GM12864 (cell line): ENCODE measurements around the gene CLINT1.

ENCODE experiments used
- DNase-seq: peaks from one replicate; pipeline ENCODE4 v3.0.0-alpha.2; 2011; ENCODE audit warnings: low read depth
- H3K4me3 ChIP-seq: 2 replicates; pipeline ENCODE4 v1.5.1; 2011; ENCODE audit warnings: mild to moderate bottlenecking, low read depth, low read length, control low read depth
- TF ChIP-seq, protein P1 (sequence below): IDR thresholded peaks from 2 replicates; pipeline ENCODE4 v1.5.1; 2011; ENCODE audit warnings: low read depth, mild to moderate bottlenecking, moderate library complexity, low read length, control low read depth, inconsistent platforms; ENCODE audit errors: missing control alignments

The CLINT1 gene

DNA sequence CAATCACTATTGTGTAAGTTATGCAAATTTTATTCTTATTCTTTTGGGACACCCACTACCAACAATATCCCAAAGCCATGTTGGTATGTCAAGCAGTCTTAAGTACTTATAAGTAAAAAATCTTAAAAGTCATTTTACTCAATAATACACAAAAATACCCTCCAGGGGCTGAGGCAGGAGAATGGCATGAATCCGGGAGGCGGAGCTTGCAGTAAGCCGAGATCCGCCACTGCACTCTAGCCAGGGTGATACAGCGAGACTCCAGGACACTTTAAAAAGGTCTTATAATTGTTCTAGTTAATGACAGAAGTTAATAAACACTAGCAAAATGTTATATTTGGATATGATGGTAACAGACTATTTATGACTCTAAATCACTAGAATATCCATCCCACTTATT lies 16.8 kb downstream of the CLINT1 start:
- TF ChIP-seq, protein P1, sequence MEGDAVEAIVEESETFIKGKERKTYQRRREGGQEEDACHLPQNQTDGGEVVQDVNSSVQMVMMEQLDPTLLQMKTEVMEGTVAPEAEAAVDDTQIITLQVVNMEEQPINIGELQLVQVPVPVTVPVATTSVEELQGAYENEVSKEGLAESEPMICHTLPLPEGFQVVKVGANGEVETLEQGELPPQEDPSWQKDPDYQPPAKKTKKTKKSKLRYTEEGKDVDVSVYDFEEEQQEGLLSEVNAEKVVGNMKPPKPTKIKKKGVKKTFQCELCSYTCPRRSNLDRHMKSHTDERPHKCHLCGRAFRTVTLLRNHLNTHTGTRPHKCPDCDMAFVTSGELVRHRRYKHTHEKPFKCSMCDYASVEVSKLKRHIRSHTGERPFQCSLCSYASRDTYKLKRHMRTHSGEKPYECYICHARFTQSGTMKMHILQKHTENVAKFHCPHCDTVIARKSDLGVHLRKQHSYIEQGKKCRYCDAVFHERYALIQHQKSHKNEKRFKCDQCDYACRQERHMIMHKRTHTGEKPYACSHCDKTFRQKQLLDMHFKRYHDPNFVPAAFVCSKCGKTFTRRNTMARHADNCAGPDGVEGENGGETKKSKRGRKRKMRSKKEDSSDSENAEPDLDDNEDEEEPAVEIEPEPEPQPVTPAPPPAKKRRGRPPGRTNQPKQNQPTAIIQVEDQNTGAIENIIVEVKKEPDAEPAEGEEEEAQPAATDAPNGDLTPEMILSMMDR: no peak
- H3K4me3 ChIP-seq: no peak overlapping the region
- DNase-seq: no peak

- no peak for DNase-seq
- no peak overlapping the region for H3K4me3 ChIP-seq
- TF ChIP-seq, protein P1: no peak
Observed at GRCh38 chr5:157839157-157839795, 19.7 kb downstream of the CLINT1 start.

GRCh38 chr5:157836121-157836753 lies 22.7 kb downstream of the CLINT1 start:
- no peak overlapping the region for H3K4me3 ChIP-seq
- DNase-seq: no peak
- TF ChIP-seq, protein P1: no peak

DNA sequence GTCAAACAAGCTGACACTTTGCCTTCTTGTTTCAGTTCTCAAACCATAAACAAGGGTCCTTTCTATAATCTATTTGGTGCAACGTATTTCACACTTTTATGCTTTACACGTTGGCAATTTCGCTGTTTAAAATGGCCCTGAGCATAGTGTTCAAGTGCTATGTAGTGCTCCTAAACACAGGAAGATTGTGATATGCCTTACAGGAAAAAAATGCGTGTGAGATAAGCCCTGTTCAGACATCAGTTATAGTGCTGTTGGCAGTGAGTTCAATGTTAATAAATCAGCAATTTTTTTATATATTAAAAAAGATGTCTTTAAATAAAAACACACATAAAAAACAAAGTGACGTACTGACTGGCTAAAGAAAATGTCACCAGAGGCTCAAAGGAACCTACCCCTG lies 23.9 kb downstream of the CLINT1 start:
- TF ChIP-seq, protein P1: no peak
- no peak for DNase-seq
- H3K4me3 ChIP-seq: no peak overlapping the region

- no peak overlapping the region for H3K4me3 ChIP-seq
- DNase-seq: no peak
Observed at GRCh38 chr5:157828944-157829639, 29.9 kb downstream of the CLINT1 start.

GRCh38 chr5:157828105-157828943 lies 30.6 kb downstream of the CLINT1 start:
- TF ChIP-seq, protein P1: no peak
- no peak overlapping the region for H3K4me3 ChIP-seq
- no peak for DNase-seq

More at GRCh38 chr5:157828944-157829639, 29.9 kb downstream of the CLINT1 start:
- TF ChIP-seq, protein P1: peak; percentile 47
